ENCODE measurements around the gene TBC1D19.

GRCh38 chr4:26764231-26764630, 180.3 kb downstream of the TBC1D19 start:
- TF ChIP-seq CTCF (IDR thresholded peaks at IDR 0.05), result no peak
- no peak for TF ChIP-seq POLR2AphosphoS5 (IDR thresholded peaks at IDR 0.05)
- no peak for TF ChIP-seq POLR2A (IDR thresholded peaks at IDR 0.05; ENCODE audit: low read depth)
- no peak for TF ChIP-seq EP300 (IDR thresholded peaks at IDR 0.05)
